Activated CD4-positive, alpha-beta T cell treated with anti-CD3 and anti-CD28 coated beads, Interleukin-2, amount 50 U/mL, for 24 hours (primary cell): Measurements from ENCODE around the gene CYB561D2.
"Not testable (repeated sequence)": the region's sequence is repeated elsewhere in the genome, so short reads cannot be mapped to it uniquely, and the experiment has no call there.

ENCODE experiments used
- DNase-seq, 2 donors: peaks; one replicate each; pipeline ENCODE4 v3.0.0-alpha.2; 2020; ENCODE audit warnings: low read depth in 1 of 2, low spot score in 1 of 2

CYB561D2 gene

GRCh38 chr3:50350527-50351322, at the start of gene CYB561D2, which contains the start of gene NPRL2:
CYB561D2 (plus strand) TSS chr3:50350862; CDS start chr3:50351434, 572 bp downstream.
NPRL2 (minus strand) TSS chr3:50350775; CDS start chr3:50350652, 123 bp downstream.
- DNase-seq, result peak; percentile 98

GRCh38 chr3:50302095-50303012, 48.3 kb upstream of the CYB561D2 start:
- DNase-seq, result no peak

GRCh38 chr3:50303013-50303815, 47.4 kb upstream of the CYB561D2 start, which contains the start of gene HYAL1:
HYAL1 (minus strand) TSS chr3:50303574; CDS start chr3:50302956, 618 bp downstream.
- no peak for DNase-seq

GRCh38 chr3:50304601-50305000, 46.1 kb upstream of the CYB561D2 start:
- no peak for DNase-seq

- DNase-seq, result not testable (repeated sequence)
Observed at GRCh38 chr3:50312041-50312440, 38.6 kb upstream of the CYB561D2 start.

- no peak for DNase-seq
Observed at GRCh38 chr3:50314342-50314741, 36.3 kb upstream of the CYB561D2 start.

- DNase-seq, result no peak
Observed at GRCh38 chr3:50314816-50315215, 35.8 kb upstream of the CYB561D2 start.

GRCh38 chr3:50316657-50317242, 33.9 kb upstream of the CYB561D2 start:
- DNase-seq, result no peak

- DNase-seq, result no peak
Observed at GRCh38 chr3:50317300-50317699, 33.4 kb upstream of the CYB561D2 start.

- no peak for DNase-seq
Observed at GRCh38 chr3:50318163-50318562, 32.5 kb upstream of the CYB561D2 start.

GRCh38 chr3:50318615-50319014, 32.0 kb upstream of the CYB561D2 start:
- DNase-seq, result no peak

GRCh38 chr3:50319181-50319893, 31.3 kb upstream of the CYB561D2 start:
- DNase-seq, result no peak

GRCh38 chr3:50319894-50320625, 30.6 kb upstream of the CYB561D2 start:
- DNase-seq, result no peak

- DNase-seq, result peak in 1 of 2 donors; percentile 47
Observed at GRCh38 chr3:50320853-50321335, 29.8 kb upstream of the CYB561D2 start.

GRCh38 chr3:50321336-50322114, 29.1 kb upstream of the CYB561D2 start:
- peak; percentile 75 to 78 for DNase-seq

- no peak for DNase-seq
Observed at GRCh38 chr3:50322115-50322385, 28.6 kb upstream of the CYB561D2 start.

- no peak for DNase-seq
Observed at GRCh38 chr3:50322386-50323091, 28.1 kb upstream of the CYB561D2 start, which contains the start of gene HYAL2. HYAL2 (minus strand) TSS chr3:50322745; CDS start chr3:50320489, 2,256 bp downstream.
